Measurements from ENCODE around the gene TRPM2.

GRCh38 chr21:44467859-44468195, 114.4 kb downstream of the TRPM2 start:
- no peak for TF ChIP-seq CTCF (IDR thresholded peaks at IDR 0.05)
- TF ChIP-seq POLR2A (IDR thresholded peaks at IDR 0.05), result no peak
- TF ChIP-seq POLR2AphosphoS5 (IDR thresholded peaks at IDR 0.05), result no peak
- no peak for TF ChIP-seq EP300 (IDR thresholded peaks at IDR 0.05)
